NCI-H345 (cell line): ENCODE measurements around the gene ASPN.
"Not testable (repeated sequence)": the region's sequence is repeated elsewhere in the genome, so short reads cannot be mapped to it uniquely, and the experiment has no call there.

ENCODE experiments used
- DNase-seq: peaks from one replicate; lab custom pipeline; 2025; lab: John Stamatoyannopoulos, UW

Gene ASPN

GRCh38 chr9:92411157-92411556 is 71.1 kb downstream of the ASPN start:
- DNase-seq = not testable (repeated sequence)

- no peak for DNase-seq
Measured at GRCh38 chr9:92408747-92409478, 73.4 kb downstream of the ASPN start.

- DNase-seq = no peak
Measured at GRCh38 chr9:92407818-92408217, 74.5 kb downstream of the ASPN start.

GRCh38 chr9:92406477-92406876 is 75.8 kb downstream of the ASPN start:
- DNase-seq = no peak
